B cell (primary cell): Measurements from ENCODE around the gene LAMA2.

ENCODE experiments used
- EZH2 ChIP-seq: IDR thresholded peaks from 2 replicates; pipeline ENCODE4 v1.6.1; 2012; ENCODE audit warnings: borderline replicate concordance, low read depth, mild to moderate bottlenecking, moderate library complexity, low read length; ENCODE audit not compliant: insufficient read depth, poor library complexity, severe bottlenecking
- TF ChIP-seq, protein P1 (sequence below): fragments of 200-600 bp; IDR thresholded peaks from one replicate; pipeline ENCODE4 v1.8.0; 2022; ENCODE audit warnings: antibody characterized with exemption, mild to moderate bottlenecking

DNA sequence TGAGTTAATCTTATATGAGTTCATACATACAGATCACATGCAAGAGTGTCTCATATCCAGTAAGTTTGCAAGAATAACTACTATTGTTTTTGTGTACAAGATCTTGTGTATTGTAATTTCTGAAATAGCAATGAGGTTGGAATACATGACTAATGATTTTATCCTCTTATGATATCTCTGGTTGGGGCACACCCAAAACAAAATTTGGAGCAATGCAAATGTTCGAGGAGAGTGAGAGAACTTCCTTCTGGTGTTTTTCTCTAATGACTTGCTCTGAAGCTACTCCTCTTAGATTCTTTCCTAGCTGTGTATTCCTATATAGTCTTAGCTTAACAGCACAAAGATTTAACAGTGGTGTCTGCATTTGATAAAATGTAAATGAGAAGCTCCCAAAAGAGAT is 252.5 kb downstream of the LAMA2 start:
- TF ChIP-seq, protein P1, sequence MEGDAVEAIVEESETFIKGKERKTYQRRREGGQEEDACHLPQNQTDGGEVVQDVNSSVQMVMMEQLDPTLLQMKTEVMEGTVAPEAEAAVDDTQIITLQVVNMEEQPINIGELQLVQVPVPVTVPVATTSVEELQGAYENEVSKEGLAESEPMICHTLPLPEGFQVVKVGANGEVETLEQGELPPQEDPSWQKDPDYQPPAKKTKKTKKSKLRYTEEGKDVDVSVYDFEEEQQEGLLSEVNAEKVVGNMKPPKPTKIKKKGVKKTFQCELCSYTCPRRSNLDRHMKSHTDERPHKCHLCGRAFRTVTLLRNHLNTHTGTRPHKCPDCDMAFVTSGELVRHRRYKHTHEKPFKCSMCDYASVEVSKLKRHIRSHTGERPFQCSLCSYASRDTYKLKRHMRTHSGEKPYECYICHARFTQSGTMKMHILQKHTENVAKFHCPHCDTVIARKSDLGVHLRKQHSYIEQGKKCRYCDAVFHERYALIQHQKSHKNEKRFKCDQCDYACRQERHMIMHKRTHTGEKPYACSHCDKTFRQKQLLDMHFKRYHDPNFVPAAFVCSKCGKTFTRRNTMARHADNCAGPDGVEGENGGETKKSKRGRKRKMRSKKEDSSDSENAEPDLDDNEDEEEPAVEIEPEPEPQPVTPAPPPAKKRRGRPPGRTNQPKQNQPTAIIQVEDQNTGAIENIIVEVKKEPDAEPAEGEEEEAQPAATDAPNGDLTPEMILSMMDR: no peak
- no peak for TF ChIP-seq EZH2
